NCI-H510A treated with DMSO at 0.1 percent for 48 hours (cell line): Measurements from ENCODE around the gene CRHR2.

Source experiments
- DNase-seq: peaks from one replicate; lab custom pipeline; 2025; lab: John Stamatoyannopoulos, UW

CRHR2 gene

GRCh38 chr7:30618080-30618676, 64.1 kb downstream of the CRHR2 start:
- no peak for DNase-seq

GRCh38 chr7:30617359-30617758, 64.9 kb downstream of the CRHR2 start:
- no peak for DNase-seq

- no peak for DNase-seq
These were observed 65.9 kb downstream of the CRHR2 start for GRCh38 chr7:30616318-30616717.

DNA sequence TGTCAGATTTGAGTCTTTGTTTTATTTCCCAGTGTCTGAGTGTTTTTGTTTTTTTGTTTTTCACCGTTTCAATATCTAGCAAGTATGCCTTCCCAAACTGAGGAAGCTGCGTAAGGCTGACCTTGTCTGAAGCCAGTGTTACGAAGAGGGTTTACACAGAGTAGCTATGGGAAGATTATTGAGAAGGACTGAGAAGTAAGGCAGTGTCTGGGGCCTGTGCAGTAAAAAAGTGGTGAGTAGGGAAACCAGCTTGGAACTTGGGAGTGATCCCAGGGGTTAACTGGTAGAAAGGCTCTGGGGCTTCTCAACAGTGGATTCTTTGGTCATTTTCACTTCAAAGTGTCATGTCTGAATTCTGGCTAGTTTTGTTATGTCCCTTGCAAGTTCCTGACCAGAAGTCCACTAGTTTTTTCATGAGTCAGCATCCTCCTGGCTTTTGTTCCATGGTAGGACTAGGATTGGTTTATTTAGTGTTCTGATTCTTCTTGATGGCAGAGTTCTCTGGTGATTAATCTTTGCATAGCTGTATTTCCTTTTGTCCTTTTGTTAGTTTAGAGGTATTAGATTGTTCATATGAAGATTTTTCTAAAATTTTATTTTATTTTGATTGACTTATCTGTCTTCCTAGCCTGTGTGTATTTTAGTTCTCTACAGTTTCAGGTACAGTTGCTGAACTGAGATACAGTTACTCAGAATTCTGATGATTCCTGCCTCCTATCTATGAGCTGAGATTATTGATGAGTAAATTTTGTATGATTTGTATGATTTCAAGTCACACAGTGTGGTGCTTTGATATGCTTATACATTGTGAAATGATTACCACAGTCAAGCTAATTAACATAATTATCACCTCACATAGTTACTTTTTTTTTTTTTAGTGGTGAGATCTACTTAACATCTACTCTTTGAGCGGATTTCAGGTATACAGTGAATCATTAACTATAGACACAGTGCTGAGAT, 68.6 kb downstream of the CRHR2 start:
- DNase-seq, result no peak

DNA sequence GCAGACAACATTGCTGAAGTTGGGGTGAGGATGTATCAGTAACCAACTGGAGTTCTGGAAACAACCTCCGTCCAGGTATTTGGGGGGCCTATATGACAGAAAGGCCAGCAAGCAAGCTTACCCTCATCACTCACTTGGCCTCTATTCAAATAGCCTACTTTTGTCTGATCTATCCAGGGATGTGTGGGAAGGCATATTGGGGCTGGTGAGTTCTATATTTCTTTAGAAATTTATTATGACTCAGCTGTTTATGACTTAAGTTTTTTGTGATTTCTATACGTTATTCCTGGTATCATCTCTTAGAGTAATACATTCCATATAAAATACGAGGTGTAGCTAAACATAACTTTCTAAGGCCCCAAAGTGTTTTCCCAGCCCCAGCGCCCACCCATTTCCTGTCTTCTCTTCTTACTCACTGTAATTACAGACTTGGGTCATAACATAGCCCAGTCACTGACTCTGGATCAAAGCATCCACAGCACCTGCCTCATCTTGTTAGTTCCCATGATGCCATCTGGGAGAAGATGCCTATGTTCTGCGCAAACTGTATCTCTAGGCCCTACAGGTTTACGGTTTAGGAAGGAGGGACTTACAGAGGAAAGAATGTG, 69.5 kb downstream of the CRHR2 start:
- DNase-seq, result no peak

- no peak for DNase-seq
These were observed 76.4 kb downstream of the CRHR2 start for GRCh38 chr7:30605832-30606231.

DNA sequence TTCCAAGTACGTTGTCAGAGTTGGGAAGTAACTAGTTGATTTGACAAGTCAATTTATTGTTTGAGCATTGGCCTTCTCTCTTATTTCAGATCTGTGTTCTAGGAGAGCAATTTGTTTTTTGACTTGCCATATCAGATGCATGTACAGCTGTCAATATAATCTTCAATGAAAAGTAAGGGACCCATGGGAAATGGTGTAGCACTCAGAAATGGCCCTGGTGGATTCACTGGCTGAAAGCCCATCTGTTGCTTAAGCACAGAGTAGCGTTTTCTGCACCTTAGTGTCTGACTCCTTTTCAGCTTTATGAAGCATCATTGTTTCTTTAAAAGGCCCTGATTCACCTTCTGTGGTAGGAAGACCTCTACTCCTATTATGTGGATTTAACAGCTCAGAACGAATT, 77.4 kb downstream of the CRHR2 start:
- no peak for DNase-seq
